ENCODE results near the gene CDK5RAP3. TPM values are rescaled to one million over a fixed set of nuclear protein-coding genes. Genes with fewer than 3 reads are reported as not detected.

CDK5RAP3 gene
- total and polyA plus RNA-seq, 2 of the 13 experiments (the other 11 are each of a cell fraction or from before 2014, with no cell fraction given): 128 to 154 TPM

DNA sequence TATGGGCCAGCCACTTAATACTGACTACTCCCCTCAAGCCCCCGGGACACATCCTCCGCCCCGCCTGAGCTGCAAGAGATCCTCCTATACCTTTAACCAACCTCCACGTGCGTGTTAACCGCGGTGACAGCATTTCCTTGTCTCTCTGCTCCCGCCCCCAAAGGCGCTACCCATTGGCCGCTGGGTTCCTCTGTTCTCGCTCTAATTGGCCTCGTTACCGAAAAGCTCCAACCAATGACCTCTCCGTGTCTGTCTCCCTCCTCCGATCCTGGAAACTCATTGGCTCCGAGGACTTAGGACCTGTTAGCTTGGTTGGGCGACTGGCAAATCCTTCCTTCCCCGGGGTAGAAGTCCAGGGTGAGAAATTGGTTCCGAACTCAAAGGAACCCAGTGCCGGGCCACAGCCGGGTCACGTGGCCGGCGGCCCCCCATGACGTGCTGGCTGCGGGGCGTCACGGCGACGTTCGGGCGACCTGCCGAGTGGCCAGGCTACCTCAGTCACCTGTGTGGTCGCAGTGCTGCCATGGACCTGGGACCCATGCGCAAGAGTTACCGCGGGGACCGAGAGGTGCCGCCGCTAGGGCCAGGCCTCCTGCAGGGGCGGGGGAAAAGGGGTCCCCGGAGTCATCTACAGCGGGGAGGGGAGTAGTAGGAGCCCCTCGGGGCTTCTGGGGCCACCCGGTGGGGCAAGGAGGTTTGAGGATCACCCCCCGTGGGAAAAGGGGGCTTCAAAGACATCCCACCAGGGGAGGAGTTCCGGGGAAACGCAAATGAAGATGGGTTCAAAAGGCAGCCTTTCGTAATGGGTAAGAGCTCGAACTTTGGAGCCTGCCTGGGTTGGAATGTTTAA, 29.4 kb upstream of the CDK5RAP3 start, which contains the start of gene PNPO (continued):
- TF ChIP-seq, protein P1, sequence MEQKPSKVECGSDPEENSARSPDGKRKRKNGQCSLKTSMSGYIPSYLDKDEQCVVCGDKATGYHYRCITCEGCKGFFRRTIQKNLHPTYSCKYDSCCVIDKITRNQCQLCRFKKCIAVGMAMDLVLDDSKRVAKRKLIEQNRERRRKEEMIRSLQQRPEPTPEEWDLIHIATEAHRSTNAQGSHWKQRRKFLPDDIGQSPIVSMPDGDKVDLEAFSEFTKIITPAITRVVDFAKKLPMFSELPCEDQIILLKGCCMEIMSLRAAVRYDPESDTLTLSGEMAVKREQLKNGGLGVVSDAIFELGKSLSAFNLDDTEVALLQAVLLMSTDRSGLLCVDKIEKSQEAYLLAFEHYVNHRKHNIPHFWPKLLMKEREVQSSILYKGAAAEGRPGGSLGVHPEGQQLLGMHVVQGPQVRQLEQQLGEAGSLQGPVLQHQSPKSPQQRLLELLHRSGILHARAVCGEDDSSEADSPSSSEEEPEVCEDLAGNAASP (CRISPR knock-in tag; IDR thresholded peaks at IDR 0.05; ENCODE audit: borderline replicate concordance): peak; percentile 65; the same call in 1 of the 2 replicates
- TF ChIP-seq SP4 (CRISPR knock-in tag; IDR thresholded peaks at IDR 0.05) (peak; percentile 85), NKX3-1 (CRISPR knock-in tag; IDR thresholded peaks at IDR 0.05) (peak; percentile 85; the same call in 1 of the 2 replicates), NR2F2 (IDR thresholded peaks at IDR 0.05; ENCODE audit: borderline replicate concordance, low read depth) (no peak), TGIF2 (CRISPR knock-in tag; IDR thresholded peaks at IDR 0.05) (peak; percentile 82), YEATS2 (CRISPR knock-in tag; IDR thresholded peaks at IDR 0.05; ENCODE audit: borderline replicate concordance) (peak; percentile 81; the same call in 1 of the 2 replicates), ZIK1 (CRISPR knock-in tag; IDR thresholded peaks at IDR 0.05; ENCODE audit: borderline replicate concordance, low read depth) (peak; percentile 91), ZFP37 (CRISPR knock-in tag; IDR thresholded peaks at IDR 0.05; ENCODE audit: borderline replicate concordance) (peak; percentile 53; the same call in 1 of the 2 replicates), ZNF615 (CRISPR knock-in tag; IDR thresholded peaks at IDR 0.05; ENCODE audit: borderline replicate concordance) (no peak), ARHGAP35 (CRISPR knock-in tag; IDR thresholded peaks at IDR 0.05; ENCODE audit: borderline replicate concordance) (peak; percentile 93), SOX5 (CRISPR knock-in tag; IDR thresholded peaks at IDR 0.05; ENCODE audit: borderline replicate concordance) (peak; percentile 53; the same call in 1 of the 2 replicates), GATAD1 (CRISPR knock-in tag; IDR thresholded peaks at IDR 0.05) (peak; percentile 89)
- TF ChIP-seq, protein P2, sequence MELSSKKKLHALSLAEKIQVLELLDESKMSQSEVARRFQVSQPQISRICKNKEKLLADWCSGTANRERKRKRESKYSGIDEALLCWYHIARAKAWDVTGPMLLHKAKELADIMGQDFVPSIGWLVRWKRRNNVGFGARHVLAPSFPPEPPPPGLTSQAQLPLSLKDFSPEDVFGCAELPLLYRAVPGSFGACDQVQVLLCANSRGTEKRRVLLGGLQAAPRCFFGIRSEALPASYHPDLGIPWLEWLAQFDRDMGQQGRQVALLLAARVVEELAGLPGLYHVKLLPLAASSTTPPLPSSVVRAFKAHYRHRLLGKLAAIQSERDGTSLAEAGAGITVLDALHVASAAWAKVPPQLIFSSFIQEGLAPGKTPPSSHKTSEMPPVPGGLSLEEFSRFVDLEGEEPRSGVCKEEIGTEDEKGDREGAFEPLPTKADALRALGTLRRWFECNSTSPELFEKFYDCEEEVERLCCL (CRISPR knock-in tag; IDR thresholded peaks at IDR 0.05; ENCODE audit: borderline replicate concordance): peak; percentile 91; the same call in 1 of the 2 replicates
- TF ChIP-seq, protein P3, sequence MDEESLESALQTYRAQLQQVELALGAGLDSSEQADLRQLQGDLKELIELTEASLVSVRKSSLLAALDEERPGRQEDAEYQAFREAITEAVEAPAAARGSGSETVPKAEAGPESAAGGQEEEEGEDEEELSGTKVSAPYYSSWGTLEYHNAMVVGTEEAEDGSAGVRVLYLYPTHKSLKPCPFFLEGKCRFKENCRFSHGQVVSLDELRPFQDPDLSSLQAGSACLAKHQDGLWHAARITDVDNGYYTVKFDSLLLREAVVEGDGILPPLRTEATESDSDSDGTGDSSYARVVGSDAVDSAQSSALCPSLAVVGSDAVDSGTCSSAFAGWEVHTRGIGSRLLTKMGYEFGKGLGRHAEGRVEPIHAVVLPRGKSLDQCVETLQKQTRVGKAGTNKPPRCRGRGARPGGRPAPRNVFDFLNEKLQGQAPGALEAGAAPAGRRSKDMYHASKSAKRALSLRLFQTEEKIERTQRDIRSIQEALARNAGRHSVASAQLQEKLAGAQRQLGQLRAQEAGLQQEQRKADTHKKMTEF (CRISPR knock-in tag; IDR thresholded peaks at IDR 0.05): peak; percentile 95
- TF ChIP-seq, protein P4, sequence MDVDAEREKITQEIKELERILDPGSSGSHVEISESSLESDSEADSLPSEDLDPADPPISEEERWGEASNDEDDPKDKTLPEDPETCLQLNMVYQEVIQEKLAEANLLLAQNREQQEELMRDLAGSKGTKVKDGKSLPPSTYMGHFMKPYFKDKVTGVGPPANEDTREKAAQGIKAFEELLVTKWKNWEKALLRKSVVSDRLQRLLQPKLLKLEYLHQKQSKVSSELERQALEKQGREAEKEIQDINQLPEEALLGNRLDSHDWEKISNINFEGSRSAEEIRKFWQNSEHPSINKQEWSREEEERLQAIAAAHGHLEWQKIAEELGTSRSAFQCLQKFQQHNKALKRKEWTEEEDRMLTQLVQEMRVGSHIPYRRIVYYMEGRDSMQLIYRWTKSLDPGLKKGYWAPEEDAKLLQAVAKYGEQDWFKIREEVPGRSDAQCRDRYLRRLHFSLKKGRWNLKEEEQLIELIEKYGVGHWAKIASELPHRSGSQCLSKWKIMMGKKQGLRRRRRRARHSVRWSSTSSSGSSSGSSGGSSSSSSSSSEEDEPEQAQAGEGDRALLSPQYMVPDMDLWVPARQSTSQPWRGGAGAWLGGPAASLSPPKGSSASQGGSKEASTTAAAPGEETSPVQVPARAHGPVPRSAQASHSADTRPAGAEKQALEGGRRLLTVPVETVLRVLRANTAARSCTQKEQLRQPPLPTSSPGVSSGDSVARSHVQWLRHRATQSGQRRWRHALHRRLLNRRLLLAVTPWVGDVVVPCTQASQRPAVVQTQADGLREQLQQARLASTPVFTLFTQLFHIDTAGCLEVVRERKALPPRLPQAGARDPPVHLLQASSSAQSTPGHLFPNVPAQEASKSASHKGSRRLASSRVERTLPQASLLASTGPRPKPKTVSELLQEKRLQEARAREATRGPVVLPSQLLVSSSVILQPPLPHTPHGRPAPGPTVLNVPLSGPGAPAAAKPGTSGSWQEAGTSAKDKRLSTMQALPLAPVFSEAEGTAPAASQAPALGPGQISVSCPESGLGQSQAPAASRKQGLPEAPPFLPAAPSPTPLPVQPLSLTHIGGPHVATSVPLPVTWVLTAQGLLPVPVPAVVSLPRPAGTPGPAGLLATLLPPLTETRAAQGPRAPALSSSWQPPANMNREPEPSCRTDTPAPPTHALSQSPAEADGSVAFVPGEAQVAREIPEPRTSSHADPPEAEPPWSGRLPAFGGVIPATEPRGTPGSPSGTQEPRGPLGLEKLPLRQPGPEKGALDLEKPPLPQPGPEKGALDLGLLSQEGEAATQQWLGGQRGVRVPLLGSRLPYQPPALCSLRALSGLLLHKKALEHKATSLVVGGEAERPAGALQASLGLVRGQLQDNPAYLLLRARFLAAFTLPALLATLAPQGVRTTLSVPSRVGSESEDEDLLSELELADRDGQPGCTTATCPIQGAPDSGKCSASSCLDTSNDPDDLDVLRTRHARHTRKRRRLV (CRISPR knock-in tag; IDR thresholded peaks at IDR 0.05): peak; percentile 93
- TF ChIP-seq, protein P5, sequence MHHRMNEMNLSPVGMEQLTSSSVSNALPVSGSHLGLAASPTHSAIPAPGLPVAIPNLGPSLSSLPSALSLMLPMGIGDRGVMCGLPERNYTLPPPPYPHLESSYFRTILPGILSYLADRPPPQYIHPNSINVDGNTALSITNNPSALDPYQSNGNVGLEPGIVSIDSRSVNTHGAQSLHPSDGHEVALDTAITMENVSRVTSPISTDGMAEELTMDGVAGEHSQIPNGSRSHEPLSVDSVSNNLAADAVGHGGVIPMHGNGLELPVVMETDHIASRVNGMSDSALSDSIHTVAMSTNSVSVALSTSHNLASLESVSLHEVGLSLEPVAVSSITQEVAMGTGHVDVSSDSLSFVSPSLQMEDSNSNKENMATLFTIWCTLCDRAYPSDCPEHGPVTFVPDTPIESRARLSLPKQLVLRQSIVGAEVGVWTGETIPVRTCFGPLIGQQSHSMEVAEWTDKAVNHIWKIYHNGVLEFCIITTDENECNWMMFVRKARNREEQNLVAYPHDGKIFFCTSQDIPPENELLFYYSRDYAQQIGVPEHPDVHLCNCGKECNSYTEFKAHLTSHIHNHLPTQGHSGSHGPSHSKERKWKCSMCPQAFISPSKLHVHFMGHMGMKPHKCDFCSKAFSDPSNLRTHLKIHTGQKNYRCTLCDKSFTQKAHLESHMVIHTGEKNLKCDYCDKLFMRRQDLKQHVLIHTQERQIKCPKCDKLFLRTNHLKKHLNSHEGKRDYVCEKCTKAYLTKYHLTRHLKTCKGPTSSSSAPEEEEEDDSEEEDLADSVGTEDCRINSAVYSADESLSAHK (CRISPR knock-in tag; IDR thresholded peaks at IDR 0.05; ENCODE audit: borderline replicate concordance): no peak; the same call in 1 of the 2 replicates
